GM20431 (cell line): ENCODE results near the gene C2CD4D.

Source experiments
- in situ Hi-C: fragments of 300-500 bp; cut with MseI, MboI; formaldehyde crosslinking; loops from one replicate; pipeline ENCODE4 v1.15.0; 2020; ENCODE audit warnings: low sequenced_read_pairs; ENCODE audit not compliant: unreplicated experiment

Gene C2CD4D

DNA sequence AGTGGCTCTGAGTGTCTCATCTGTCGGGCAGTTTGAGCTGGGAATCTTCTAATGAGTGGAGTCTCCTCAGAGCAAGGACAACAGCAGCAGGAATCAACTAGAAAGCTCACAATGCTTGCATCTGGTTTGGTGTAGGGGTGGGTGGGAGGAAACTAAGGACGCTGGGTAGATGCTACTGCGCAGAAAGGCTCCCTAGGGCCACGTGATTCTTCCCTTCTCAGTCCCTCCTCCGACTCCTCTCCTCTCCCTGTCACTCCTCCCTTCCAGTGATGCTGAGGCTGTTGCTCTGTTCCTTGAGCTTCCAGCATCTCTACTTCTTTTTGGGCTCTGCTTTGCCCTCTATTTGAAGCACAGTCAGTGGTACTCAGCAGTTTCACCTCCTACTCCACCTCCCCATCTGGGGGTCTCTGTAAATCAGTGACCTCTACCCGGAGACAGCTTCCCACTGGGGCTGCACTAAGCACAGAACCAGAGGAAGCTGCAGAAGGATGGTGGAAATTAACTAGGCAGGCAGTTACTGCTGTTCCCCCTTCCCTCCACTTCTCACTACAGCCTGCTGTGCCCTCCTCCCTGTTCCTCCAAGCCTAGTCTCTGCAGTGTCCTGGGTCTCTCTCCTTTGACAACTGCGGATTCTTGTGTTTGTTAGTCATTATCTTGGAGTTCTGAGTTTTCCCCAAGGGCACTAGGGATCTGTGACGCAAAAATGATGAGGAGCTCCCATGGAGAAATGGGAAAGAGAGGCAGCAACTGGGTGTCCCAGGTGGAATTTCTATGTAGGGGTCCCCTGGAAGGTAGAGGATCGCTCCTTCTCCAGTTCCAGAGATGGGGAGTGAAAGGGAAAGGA, 40.2 kb downstream of the C2CD4D start:
- in situ Hi-C loops, result no loop called here

DNA sequence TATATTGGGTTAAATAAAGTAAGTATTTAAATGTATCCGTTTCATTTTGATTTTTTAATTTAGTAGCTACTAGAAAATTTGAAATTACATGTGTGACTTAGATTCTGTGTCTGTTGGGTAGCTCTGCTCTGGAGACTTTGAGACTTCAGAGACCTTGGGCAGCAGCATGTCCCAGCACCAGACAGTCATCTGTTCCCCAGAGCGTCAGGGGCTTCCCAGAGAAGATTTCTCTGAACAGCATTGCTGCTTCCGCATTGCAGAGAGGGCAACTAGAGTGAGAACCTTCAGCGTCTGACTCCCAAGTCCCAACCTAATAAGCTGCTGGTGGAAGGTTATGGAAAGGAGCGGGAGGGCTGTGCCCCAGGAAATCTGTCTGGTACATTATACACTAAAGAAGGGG, 41.0 kb downstream of the C2CD4D start:
- in situ Hi-C loops, result no loop called here

DNA sequence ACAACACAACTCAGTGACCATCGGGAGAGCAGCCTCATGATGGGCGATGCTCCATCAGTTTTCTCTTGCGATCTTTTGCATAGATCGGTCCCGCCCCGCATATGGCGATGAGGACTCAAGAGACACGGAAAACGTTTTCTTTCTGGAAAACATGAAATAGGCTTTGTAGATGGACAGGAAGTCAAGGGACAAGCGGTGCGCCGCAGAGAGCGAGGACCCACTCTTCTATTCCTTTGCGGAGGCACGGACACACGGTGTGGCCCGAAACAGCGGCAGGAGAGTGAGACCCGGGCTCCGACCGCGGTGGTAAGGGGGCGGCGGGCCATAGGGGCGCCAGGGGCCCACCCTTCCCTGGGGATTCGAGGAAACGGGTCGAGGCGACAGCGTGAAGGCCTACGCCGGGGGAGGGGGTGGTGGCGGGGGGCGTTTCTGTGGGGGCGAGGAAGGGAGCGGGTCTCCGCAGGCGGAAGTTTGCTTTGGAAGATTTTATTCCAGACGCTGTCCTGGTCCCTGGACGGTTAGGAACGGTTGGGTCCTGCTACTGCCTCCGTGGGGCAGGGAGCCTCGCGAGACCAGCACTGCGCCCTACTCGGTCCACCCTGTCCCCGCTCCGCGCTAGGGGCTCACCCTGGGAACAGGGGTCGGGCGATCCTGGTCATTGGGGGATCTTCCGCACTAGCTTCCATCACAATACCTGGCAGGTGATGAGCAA, 48.5 kb downstream of the C2CD4D start:
- in situ Hi-C loops, result no loop called here

DNA sequence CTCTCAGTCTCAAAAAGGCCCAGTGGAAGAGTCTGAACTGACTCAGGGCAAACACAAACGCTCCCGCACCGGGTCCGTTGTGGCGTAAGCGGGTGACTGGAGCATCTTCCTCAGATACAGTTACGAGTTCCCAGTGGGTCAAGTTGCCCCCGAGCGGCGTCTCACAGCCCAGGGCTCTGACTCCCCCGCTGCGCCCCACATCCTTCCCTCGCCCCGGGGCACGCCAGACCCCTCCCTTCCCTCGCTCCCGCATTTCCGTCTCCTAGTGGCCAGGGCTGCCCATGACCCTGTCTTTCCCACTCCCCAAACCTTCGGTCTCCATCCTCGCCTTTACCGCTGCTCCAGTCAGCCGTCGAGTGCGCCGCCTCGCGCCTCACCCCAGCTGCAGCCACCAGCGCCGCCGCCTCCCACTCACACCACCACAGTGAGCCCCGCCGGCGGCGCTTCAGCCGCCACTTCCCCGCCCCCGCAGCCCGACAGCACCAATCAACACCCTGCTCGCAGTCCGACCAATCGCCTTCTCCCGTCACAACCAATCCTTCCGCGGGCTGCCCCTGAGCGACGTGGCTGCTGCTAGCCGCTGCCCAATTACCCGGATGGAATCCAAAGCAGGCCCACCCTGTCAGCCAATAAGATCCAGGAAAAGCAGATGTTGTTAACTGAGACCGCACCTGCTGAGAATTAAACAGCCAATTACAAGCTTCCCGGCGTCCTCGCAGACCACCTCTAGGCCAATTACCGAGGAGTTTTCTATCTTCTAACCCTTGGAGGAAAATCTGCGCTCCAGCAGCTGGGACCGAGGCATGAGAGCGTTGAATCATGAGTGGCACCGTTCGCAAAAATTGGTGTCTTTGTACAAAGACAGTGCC, 49.3 kb downstream of the C2CD4D start, which contains the start of gene TDRKH:
TDRKH (minus strand) TSS at position 430 of the 869 bp plus-strand sequence. CDS start 7,478 bp downstream, outside the sequence.
- in situ Hi-C loops, result no loop called here
